ENCODE measurements around the gene ZNF432. TPM values are rescaled to one million over a fixed set of nuclear protein-coding genes. Genes with fewer than 3 reads are reported as not detected.

ZNF432 gene
- total and polyA plus RNA-seq, 2 of the 13 experiments (the other 11 are each of a cell fraction or from before 2014, with no cell fraction given): 4.1 to 8.7 TPM

- TF ChIP-seq, protein P1, sequence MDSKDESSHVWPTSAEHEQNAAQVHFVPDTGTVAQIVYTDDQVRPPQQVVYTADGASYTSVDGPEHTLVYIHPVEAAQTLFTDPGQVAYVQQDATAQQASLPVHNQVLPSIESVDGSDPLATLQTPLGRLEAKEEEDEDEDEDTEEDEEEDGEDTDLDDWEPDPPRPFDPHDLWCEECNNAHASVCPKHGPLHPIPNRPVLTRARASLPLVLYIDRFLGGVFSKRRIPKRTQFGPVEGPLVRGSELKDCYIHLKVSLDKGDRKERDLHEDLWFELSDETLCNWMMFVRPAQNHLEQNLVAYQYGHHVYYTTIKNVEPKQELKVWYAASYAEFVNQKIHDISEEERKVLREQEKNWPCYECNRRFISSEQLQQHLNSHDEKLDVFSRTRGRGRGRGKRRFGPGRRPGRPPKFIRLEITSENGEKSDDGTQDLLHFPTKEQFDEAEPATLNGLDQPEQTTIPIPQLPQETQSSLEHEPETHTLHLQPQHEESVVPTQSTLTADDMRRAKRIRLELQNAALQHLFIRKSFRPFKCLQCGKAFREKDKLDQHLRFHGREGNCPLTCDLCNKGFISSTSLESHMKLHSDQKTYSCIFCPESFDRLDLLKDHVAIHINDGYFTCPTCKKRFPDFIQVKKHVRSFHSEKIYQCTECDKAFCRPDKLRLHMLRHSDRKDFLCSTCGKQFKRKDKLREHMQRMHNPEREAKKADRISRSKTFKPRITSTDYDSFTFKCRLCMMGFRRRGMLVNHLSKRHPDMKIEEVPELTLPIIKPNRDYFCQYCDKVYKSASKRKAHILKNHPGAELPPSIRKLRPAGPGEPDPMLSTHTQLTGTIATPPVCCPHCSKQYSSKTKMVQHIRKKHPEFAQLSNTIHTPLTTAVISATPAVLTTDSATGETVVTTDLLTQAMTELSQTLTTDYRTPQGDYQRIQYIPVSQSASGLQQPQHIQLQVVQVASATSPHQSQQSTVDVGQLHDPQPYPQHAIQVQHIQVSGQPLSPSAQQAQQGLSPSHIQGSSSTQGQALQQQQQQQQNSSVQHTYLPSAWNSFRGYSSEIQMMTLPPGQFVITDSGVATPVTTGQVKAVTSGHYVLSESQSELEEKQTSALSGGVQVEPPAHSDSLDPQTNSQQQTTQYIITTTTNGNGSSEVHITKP (CRISPR knock-in tag; IDR thresholded peaks at IDR 0.05; ENCODE audit: low read depth): 0 out of 2 replicates have a peak, but pooled peaks have one; percentile 22
- TF ChIP-seq, protein P2, sequence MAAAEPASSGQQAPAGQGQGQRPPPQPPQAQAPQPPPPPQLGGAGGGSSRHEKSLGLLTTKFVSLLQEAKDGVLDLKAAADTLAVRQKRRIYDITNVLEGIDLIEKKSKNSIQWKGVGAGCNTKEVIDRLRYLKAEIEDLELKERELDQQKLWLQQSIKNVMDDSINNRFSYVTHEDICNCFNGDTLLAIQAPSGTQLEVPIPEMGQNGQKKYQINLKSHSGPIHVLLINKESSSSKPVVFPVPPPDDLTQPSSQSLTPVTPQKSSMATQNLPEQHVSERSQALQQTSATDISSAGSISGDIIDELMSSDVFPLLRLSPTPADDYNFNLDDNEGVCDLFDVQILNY (CRISPR knock-in tag; conservative IDR thresholded peaks at IDR 0.05): no peak
- TF ChIP-seq THYN1 (CRISPR knock-in tag; IDR thresholded peaks at IDR 0.05; ENCODE audit: borderline replicate concordance, low read depth) (no peak), ZNF780A (CRISPR knock-in tag; IDR thresholded peaks at IDR 0.05) (no peak), SCMH1 (CRISPR knock-in tag; IDR thresholded peaks at IDR 0.05; ENCODE audit: borderline replicate concordance) (no peak), MAFF (IDR thresholded peaks at IDR 0.05; ENCODE audit: low read depth, low read length) (no peak), GZF1 (CRISPR knock-in tag; IDR thresholded peaks at IDR 0.05) (0 out of 2 replicates have a peak, but pooled peaks have one; percentile 24), HES4 (CRISPR knock-in tag; IDR thresholded peaks at IDR 0.05; ENCODE audit: borderline replicate concordance) (0 out of 2 replicates have a peak, but pooled peaks have one; percentile 48), ZNF629 (CRISPR knock-in tag; conservative IDR thresholded peaks at IDR 0.05) (no peak), CEBPZ (IDR thresholded peaks at IDR 0.05; ENCODE audit: low read length) (no peak), ISX (CRISPR knock-in tag; conservative IDR thresholded peaks at IDR 0.05) (no peak), KLF15 (CRISPR knock-in tag; IDR thresholded peaks at IDR 0.05; ENCODE audit: borderline replicate concordance) (0 out of 2 replicates have a peak, but pooled peaks have one; percentile 68), SMAD1 (CRISPR knock-in tag; IDR thresholded peaks at IDR 0.05; ENCODE audit: borderline replicate concordance, low read depth) (0 out of 2 replicates have a peak, but pooled peaks have one; percentile 87), DMAP1 (CRISPR knock-in tag; IDR thresholded peaks at IDR 0.05) (peak; percentile 96), ETV5 (CRISPR knock-in tag; IDR thresholded peaks at IDR 0.05; ENCODE audit: borderline replicate concordance) (no peak), ZNF230 (CRISPR knock-in tag; IDR thresholded peaks at IDR 0.05) (peak; percentile 84; the same call in 1 of the 2 replicates), ZKSCAN8 (CRISPR knock-in tag; IDR thresholded peaks at IDR 0.05; ENCODE audit: borderline replicate concordance) (no peak; the same call in 1 of the 2 replicates), GTF2F1 (IDR thresholded peaks at IDR 0.05; ENCODE audit: low read length) (no peak), ZSCAN25 (CRISPR knock-in tag; IDR thresholded peaks at IDR 0.05) (no peak), ZNF282 (IDR thresholded peaks at IDR 0.05; ENCODE audit: partially characterized antibody) (no peak)
- TF ChIP-seq, protein P3, sequence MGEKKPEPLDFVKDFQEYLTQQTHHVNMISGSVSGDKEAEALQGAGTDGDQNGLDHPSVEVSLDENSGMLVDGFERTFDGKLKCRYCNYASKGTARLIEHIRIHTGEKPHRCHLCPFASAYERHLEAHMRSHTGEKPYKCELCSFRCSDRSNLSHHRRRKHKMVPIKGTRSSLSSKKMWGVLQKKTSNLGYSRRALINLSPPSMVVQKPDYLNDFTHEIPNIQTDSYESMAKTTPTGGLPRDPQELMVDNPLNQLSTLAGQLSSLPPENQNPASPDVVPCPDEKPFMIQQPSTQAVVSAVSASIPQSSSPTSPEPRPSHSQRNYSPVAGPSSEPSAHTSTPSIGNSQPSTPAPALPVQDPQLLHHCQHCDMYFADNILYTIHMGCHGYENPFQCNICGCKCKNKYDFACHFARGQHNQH (CRISPR knock-in tag; IDR thresholded peaks at IDR 0.05): peak; percentile 66
Observed at GRCh38 chr19:52028027-52028779, 20.4 kb downstream of the ZNF432 start, which contains the start of gene ZNF614 (continued).
